HG03558 (cell line): Measurements from ENCODE around the gene DECR2.
"Not testable (repeated sequence)": the region's sequence is repeated elsewhere in the genome, so short reads cannot be mapped to it uniquely, and the experiment has no call there.

Experiments
- ATAC-seq: cut with Tn5 transposase; IDR thresholded peaks from one replicate; pipeline ENCODE4 v1.9.1; 2021; ENCODE audit warnings: moderate number of reproducible peaks; ENCODE audit not compliant: unreplicated experiment; ENCODE audit errors: extremely low read depth

DECR2 gene

GRCh38 chr16:378821-379182 lies 22.9 kb upstream of the DECR2 start:
- no peak for ATAC-seq

GRCh38 chr16:379183-379960 lies 22.3 kb upstream of the DECR2 start:
- ATAC-seq: no peak

GRCh38 chr16:379961-380761 lies 21.5 kb upstream of the DECR2 start:
- ATAC-seq: no peak

DNA sequence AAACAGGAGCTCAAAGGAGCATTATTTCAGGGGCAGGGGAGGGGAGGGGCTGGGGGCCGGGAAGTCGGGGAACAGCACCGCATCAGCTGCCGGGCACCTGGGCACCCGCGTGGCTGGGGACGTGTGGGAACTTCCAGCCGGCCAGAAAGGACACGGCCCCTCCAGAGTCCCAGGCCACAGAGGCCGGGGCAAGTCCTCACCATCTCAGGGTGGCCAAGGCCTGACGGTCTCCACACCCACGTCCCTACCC lies 21.0 kb upstream of the DECR2 start:
- ATAC-seq: no peak

- ATAC-seq: no peak
These were observed 20.5 kb upstream of the DECR2 start for GRCh38 chr16:381012-381788.

DNA sequence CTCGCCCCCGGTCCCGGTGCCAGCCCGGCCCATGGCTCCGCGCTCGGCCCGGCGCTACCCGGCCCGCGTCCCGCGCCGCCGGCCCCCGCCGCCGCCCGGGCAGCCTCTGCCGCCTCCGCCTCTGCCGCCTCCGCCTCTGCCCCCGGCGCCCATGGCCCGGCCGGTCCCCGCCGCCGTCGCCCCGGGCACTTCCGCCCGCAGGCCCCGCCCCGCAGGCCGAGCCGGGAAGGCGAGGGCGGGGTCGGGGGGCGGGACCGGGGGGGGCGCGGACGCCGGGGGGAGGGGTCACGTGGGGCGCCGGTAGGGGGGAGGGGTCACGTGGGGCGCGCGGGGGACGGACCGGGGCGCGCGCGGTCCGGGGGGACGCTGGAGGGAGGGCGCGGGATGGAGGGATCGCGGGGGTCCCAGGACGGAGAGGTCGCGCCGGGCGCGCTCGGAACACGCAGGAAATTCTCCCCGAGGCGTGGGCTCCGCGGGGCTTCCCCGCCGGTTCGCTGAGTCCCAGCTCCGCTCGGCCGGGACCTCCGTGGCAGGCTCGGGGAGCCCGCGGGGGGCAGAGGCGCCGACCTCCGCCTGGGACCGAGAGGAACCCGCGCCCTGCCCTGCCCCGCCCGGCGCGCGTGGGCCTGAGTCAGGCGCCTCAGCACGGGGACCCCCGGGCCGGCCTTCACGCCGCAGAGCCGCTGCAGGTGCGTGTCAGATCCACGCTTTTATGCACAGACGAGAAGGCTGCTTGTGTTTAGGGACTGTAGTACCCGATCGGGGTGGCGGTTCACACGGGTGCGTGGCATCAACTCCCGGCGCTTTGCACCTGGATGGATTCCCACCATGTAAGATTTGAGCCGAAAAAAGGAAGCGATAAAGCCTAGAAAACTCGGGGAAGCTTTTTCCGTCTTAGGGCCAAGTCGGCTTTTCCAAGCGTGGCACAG lies 19.6 kb upstream of the DECR2 start, which contains the start of gene PGAP6:
Gene PGAP6, minus strand, starts transcription at position 190 of the 929 bp plus-strand sequence. Its CDS starts 157 bp downstream, at position 33.
- no peak for ATAC-seq

GRCh38 chr16:383326-384051 lies 18.2 kb upstream of the DECR2 start:
- no peak for ATAC-seq

DNA sequence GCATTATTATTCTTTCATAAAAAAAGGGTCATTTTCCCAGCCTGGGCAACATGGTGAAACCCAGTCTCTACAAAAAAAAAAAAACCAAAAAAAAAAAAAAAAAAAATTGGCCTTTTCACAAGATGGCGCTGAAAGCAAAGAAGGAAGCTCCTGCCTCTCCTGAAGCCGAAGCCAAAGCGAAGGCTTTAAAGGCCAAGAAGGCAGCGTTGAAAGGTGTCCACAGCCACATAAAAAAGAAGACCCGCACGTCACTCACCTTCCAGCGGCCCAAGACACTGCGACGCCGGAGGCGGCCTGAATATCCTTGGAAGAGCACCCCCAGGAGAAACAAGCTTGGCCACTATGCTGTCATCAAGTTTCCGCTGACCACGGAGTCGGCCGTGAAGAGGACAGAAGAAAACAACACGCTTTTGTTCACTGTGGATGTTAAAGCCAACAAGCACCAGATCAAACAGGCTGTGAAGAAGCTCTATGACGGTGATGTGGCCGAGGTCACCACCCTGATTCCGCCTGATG lies 15.0 kb upstream of the DECR2 start:
- ATAC-seq: no peak

DNA sequence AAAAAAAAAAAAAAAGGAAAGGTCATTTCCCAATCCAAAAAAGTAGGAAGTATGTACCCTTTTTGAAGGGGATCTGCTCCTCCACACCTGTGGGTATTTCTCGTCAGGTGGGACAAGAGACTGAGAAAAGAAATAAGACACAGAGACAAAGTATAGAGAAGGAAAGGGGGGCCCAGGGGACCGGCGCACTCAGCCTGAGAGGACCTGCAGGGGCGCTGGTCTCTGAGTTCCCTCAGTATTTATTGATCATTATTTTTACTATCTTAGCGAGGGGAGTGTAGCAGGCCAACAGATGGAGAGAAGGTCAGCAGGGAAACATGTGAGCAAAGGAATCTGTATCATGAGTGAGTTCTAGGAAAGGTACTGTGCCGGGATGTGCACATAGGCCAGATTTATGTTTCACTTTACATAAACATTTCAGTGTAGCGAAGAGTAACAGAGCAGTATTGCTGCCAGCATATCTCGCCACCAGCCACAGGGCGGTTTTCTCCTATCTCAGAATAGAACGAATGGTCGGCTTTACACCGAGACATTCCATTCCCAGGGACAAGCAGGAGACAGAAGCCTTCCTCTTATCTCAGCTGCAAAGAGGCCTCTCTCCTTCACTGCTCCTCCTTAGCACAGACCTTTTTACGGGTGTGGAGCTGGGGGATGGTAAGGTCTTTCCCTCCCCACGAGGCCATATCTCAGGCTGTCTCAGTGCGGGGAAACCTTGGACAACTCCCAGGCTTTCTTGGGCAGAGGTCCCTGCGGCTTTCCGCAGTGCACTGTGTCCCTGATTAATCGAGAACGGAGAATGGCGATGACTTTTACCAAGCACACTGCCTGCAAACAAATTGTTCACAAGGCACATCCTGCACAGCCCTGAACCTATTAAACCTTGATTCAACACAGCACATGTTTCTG lies 13.7 kb upstream of the DECR2 start:
- ATAC-seq: not testable (repeated sequence)

DNA sequence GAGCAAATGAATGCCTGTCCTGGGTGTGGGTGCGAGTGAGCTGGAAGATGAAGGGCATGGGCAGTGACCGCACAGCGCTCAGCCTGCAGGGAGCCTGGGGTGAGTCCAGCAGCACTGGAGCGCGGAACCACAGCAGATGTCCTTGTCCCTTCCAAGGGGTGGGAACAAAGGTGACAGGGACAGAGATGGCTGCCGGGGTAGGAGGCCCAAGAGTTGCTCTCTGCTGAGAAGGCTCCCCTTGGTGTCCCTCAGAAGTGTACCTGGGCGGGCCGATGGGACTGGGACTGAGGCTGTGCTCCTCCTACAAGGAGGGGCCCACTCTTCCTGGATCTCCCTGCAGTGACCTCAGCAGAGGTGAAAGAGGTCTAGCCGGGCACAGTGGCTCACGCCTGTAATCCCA lies 12.3 kb upstream of the DECR2 start:
- no peak for ATAC-seq

GRCh38 chr16:391885-392335 lies 9.8 kb upstream of the DECR2 start:
- no peak for ATAC-seq

GRCh38 chr16:392450-393030 lies 9.1 kb upstream of the DECR2 start:
- ATAC-seq: no peak

DNA sequence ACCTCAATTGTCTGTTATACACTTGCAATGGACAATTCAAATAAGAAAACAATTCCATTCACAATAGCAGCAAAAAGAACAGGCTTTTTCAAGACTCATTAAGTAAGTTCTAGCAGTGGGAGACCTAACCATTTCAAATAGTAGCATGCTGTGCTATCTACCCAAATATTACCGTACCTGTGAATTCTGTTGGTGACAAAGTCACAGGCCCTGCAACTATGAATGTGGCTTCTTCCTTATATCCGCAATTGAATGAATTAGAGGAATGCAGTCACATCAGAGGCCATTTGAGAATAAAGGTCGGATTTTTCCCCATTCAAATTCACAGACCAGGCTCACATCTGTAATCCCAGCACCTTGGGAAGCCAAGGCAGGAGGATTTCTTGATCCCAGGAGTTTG lies 5.5 kb upstream of the DECR2 start:
- no peak for ATAC-seq

DNA sequence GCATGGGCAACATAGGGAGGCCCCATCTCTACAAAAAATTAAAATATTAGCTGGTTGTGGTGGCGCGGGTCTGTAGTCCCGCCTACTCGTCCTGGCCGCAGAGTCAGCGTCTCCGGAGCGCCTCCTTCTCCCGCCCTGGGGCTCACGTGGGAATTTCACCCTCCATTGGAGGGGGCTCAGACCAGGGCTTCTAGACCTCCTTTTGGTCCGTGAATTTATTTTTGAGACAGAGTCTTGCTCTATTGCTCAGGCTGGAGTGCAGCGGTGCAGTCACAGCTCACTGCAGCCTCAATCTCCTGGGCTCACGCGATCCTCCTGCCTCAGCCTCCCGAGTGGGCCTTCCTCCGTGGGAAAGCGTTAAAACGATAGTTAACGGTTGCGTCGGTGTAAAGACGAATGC lies 5.1 kb upstream of the DECR2 start:
- no peak for ATAC-seq

- no peak for ATAC-seq
These were observed 4.5 kb upstream of the DECR2 start, which contains the start of gene NME4 for GRCh38 chr16:397135-397661. Gene NME4 (plus strand): TSS chr16:397199. CDS start chr16:397223, 24 bp downstream.

DNA sequence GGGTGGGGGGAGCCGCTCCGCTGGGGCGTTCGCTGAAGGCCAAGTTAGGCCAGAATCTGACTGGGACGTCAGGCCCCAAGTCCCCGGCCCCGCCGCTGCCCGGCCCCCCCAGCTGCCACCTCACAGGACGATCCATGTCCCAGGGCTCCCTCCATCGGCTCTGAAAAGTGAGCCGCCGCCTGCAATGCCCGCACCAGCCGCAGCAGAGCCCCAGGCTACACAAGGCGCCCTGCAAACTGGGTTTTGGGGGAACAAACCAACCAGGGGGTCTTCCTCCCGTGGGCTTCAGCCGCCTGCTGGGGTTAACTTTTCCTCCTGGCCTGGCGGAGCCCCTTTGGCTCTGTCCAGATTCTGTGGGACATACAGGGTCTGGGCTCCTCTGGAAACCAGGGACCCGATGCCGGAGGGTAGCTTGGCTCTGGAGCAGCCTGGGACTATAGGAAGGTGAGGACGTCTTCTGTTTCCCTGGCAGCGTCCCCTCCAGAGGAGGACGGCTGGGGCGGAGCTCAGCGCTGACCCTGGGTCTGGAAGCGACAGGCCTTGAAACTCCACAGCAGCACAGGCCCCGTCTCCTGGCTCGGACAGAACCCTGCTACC lies 3.9 kb upstream of the DECR2 start:
- ATAC-seq: no peak
